Activated T-helper 2 cell treated with anti-CD3 and anti-CD28 coated beads, Interferon-gamma antibody, Interleukin-2, Interleukin-4, amounts not matched to agents 10 μg/mL and 5 μg/mL and 100 μg/mL, durations not matched to agents 14 hours and 24 hours and 36 hours (primary cell): ENCODE measurements around the gene HSD17B13. TPM values are rescaled to one million over a fixed set of nuclear protein-coding genes. Genes with fewer than 3 reads are reported as not detected.

Experiments
- DNase-seq: peaks from one replicate; pipeline ENCODE4 v3.0.0; 2021; ENCODE audit warnings: low spot score
- H3K27ac Mint-ChIP-seq: one replicate; pipeline ENCODE4 v1.8.0; 2021; ENCODE audit warnings: mixed read lengths
- H3K27me3 Mint-ChIP-seq: one replicate; pipeline ENCODE4 v1.8.0; 2021; ENCODE audit warnings: low read depth, mixed read lengths
- H3K36me3 Mint-ChIP-seq: one replicate; pipeline ENCODE4 v1.8.0; 2021; ENCODE audit warnings: low read depth, mixed read lengths
- H3K4me1 Mint-ChIP-seq: one replicate; pipeline ENCODE4 v1.8.0; 2021; ENCODE audit warnings: low read depth, mixed read lengths
- H3K4me3 Mint-ChIP-seq: one replicate; pipeline ENCODE4 v1.8.0; 2021; ENCODE audit warnings: low read depth, mild to moderate bottlenecking, moderate library complexity, mixed read lengths
- H3K9me3 Mint-ChIP-seq: one replicate; pipeline ENCODE4 v1.8.0; 2021; ENCODE audit warnings: mixed read lengths
- intact Hi-C: fragments of 100-400 bp; cut with micrococcal nuclease; formaldehyde crosslinking; loops from one replicate; pipeline ENCODE4 v1.15.1; 2023
- total RNA-seq: library from RNA; stranded (reverse); gene quantifications from 2 replicates; pipeline ENCODE4 v1.2.3, GENCODE V29; 2022

Gene HSD17B13
- total RNA-seq, 1 donor from 2014 or later: 0.32 TPM

DNA sequence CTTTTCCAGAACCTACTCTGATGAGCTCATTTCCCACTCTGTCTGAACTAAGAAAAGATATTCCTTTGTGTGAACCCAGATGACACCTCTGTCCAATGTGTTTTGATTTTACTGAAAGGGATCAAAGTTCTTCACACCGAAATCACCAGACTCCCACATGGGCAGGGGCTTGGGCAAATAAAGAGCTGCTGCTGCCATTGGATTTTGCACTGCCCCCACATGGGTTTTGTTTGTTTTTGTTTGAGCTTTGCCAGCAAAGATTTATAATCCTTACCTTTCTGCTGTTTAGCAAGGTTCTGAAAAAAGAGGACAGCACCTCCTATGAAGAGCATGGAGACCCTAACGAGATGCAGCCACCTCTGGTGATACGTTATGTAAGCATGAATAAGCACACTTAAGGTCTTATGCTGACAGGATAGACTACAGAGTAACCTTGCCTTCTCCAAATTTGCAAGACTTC is 44.3 kb downstream of the HSD17B13 start:
- intact Hi-C loops: no loop called here
- Mint-ChIP-seq H3K9me3 (peaks cover 2% of the 10 kb centered on the region), H3K27me3 (no peaks in the 10 kb centered on the region), H3K4me1 (no peaks in the 10 kb centered on the region), H3K36me3 (no peaks in the 10 kb centered on the region), H3K4me3 (no peak overlapping the region), H3K27ac (no peak overlapping the region)
- no peak for DNase-seq

DNA sequence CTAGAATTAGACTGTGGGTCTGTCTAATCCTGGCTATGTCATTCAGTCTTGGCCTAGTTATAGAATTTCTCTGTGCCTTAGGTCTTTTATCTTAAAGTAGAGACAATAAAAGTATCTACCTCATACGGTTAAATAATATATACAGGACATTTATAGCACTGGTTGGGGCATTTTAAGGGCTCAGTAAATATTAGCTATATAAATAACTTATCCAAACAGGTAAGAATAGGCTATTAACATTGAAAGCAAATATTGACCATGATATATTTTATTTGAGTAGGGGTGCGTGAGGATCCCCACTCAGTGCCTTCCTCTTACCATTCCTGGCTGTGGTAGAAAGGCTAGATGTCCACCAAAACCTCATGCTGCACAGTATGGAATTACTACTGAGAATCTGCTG is 47.4 kb downstream of the HSD17B13 start:
- intact Hi-C loops: no loop called here
- Mint-ChIP-seq H3K36me3 (no peaks in the 10 kb centered on the region), H3K27ac (no peak overlapping the region), H3K4me3 (no peak overlapping the region), H3K27me3 (peaks cover 5% of the 10 kb centered on the region), H3K4me1 (no peaks in the 10 kb centered on the region), H3K9me3 (no peaks in the 10 kb centered on the region)
- no peak for DNase-seq

GRCh38 chr4:87274803-87275202 is 47.9 kb downstream of the HSD17B13 start:
- intact Hi-C loops: loop anchor here (5.0 kb wide), 1 partner anchor 192 kb away; no protein-coding TSS in a partner anchor

GRCh38 chr4:87274327-87274726 is 48.4 kb downstream of the HSD17B13 start:
- intact Hi-C loops: loop anchor here (5.0 kb wide), 1 partner anchor 193 kb away; no protein-coding TSS in a partner anchor
- Mint-ChIP-seq H3K9me3 (no peaks in the 10 kb centered on the region), H3K4me1 (no peaks in the 10 kb centered on the region), H3K36me3 (no peaks in the 10 kb centered on the region), H3K27me3 (peaks cover 5% of the 10 kb centered on the region), H3K4me3 (no peak overlapping the region), H3K27ac (no peak overlapping the region)
- DNase-seq: no peak

More at GRCh38 chr4:87274803-87275202, 47.9 kb downstream of the HSD17B13 start:
- DNase-seq: no peak
- H3K4me3 Mint-ChIP-seq: no peak overlapping the region
- H3K27me3 Mint-ChIP-seq: peaks cover 5% of the 10 kb centered on the region
- H3K27ac Mint-ChIP-seq: no peak overlapping the region
- no peaks in the 10 kb centered on the region for H3K36me3 Mint-ChIP-seq
- no peaks in the 10 kb centered on the region for H3K9me3 Mint-ChIP-seq
- no peaks in the 10 kb centered on the region for H3K4me1 Mint-ChIP-seq

- Mint-ChIP-seq H3K27ac (no peak overlapping the region), H3K4me3 (no peak overlapping the region)
Measured at GRCh38 chr4:87270825-87271224, 51.9 kb downstream of the HSD17B13 start.

GRCh38 chr4:87270144-87270543 is 52.5 kb downstream of the HSD17B13 start:
- no peaks in the 10 kb centered on the region for H3K36me3 Mint-ChIP-seq
- no peak overlapping the region for H3K4me3 Mint-ChIP-seq
- no peak overlapping the region for H3K27ac Mint-ChIP-seq
- H3K9me3 Mint-ChIP-seq: no peaks in the 10 kb centered on the region
- H3K27me3 Mint-ChIP-seq: peaks cover 8% of the 10 kb centered on the region
- DNase-seq: no peak
- intact Hi-C loops: loop anchor here (5.0 kb wide), 1 partner anchor 197 kb away; no protein-coding TSS in a partner anchor
- no peaks in the 10 kb centered on the region for H3K4me1 Mint-ChIP-seq

More at GRCh38 chr4:87270825-87271224, 51.9 kb downstream of the HSD17B13 start:
- no peaks in the 10 kb centered on the region for H3K4me1 Mint-ChIP-seq
- intact Hi-C loops: loop anchor here (5.0 kb wide), 1 partner anchor 196 kb away; no protein-coding TSS in a partner anchor
- no peaks in the 10 kb centered on the region for H3K36me3 Mint-ChIP-seq
- DNase-seq: no peak
- peaks cover 8% of the 10 kb centered on the region for H3K27me3 Mint-ChIP-seq
- no peaks in the 10 kb centered on the region for H3K9me3 Mint-ChIP-seq

DNA sequence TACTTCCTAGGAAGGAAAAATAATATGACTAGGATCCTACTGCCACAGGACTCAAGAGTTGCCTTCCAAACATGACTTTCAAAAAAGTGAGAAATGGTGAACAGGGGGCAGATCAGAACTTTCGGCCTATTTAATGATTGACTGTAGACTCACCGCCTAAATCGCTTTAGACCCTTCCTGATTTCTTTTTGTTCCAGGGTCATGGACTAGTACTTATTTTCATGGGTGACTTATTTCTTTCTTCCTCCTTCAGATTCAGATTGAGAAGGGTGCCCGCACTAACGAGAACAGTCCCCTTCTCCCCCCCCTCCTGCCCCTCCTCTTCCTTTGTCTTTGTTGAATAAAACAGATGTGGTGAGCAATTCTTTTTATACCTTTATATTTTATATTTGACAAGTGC is 54.3 kb downstream of the HSD17B13 start:
- intact Hi-C loops: no loop called here
- peaks cover 12% of the 10 kb centered on the region for H3K27me3 Mint-ChIP-seq
- H3K9me3 Mint-ChIP-seq: no peaks in the 10 kb centered on the region
- no peak for DNase-seq
- peaks cover 4% of the 10 kb centered on the region for H3K4me1 Mint-ChIP-seq
- no peaks in the 10 kb centered on the region for H3K36me3 Mint-ChIP-seq
- H3K4me3 Mint-ChIP-seq: no peak overlapping the region
- H3K27ac Mint-ChIP-seq: no peak overlapping the region

GRCh38 chr4:87266986-87267385 is 55.7 kb downstream of the HSD17B13 start:
- Mint-ChIP-seq H3K36me3 (no peaks in the 10 kb centered on the region), H3K9me3 (no peaks in the 10 kb centered on the region), H3K27ac (no peak overlapping the region), H3K4me3 (no peak overlapping the region), H3K27me3 (peaks cover 12% of the 10 kb centered on the region), H3K4me1 (peaks cover 4% of the 10 kb centered on the region)
- no peak for DNase-seq
- intact Hi-C loops: no loop called here

DNA sequence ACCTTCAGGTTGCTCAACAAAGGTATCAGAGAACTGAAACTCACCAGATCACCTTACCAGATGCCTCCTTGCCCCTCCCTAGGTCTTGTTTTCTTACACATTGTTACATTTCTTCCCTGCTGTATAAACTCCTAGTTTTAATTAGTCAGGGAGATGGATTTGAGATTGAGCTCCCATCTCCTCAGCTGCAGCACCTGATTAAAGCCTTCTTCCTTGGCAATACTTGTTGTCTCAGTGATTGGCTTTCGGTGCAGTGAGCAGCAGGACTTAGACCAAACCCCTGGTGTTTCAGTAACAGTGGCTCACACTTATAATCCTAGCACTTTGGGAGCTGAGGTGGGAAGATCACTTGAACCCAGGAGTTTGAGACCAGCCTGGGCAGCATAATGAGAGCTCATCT is 59.8 kb downstream of the HSD17B13 start:
- DNase-seq: no peak
- H3K27me3 Mint-ChIP-seq: peaks cover 6% of the 10 kb centered on the region
- no peak overlapping the region for H3K27ac Mint-ChIP-seq
- H3K4me1 Mint-ChIP-seq: peaks cover 4% of the 10 kb centered on the region
- no peaks in the 10 kb centered on the region for H3K36me3 Mint-ChIP-seq
- H3K4me3 Mint-ChIP-seq: no peak overlapping the region
- intact Hi-C loops: no loop called here
- no peaks in the 10 kb centered on the region for H3K9me3 Mint-ChIP-seq

GRCh38 chr4:87260477-87260876 is 62.2 kb downstream of the HSD17B13 start:
- intact Hi-C loops: no loop called here
- Mint-ChIP-seq H3K27me3 (peaks cover 4% of the 10 kb centered on the region), H3K27ac (no peak overlapping the region)

GRCh38 chr4:87258677-87259076 is 64.0 kb downstream of the HSD17B13 start:
- no peak overlapping the region for H3K27ac Mint-ChIP-seq

More at GRCh38 chr4:87260477-87260876, 62.2 kb downstream of the HSD17B13 start:
- DNase-seq: no peak
- Mint-ChIP-seq H3K4me1 (peaks cover 4% of the 10 kb centered on the region), H3K4me3 (no peak overlapping the region), H3K9me3 (peaks cover 5% of the 10 kb centered on the region), H3K36me3 (no peaks in the 10 kb centered on the region)

GRCh38 chr4:87257523-87257922 is 65.2 kb downstream of the HSD17B13 start:
- H3K27ac Mint-ChIP-seq: no peak overlapping the region
- H3K27me3 Mint-ChIP-seq: no peaks in the 10 kb centered on the region
- H3K4me1 Mint-ChIP-seq: no peaks in the 10 kb centered on the region
- no peak overlapping the region for H3K4me3 Mint-ChIP-seq
- no peaks in the 10 kb centered on the region for H3K36me3 Mint-ChIP-seq
- intact Hi-C loops: no loop called here
- peaks cover 8% of the 10 kb centered on the region for H3K9me3 Mint-ChIP-seq
- no peak for DNase-seq

More at GRCh38 chr4:87258677-87259076, 64.0 kb downstream of the HSD17B13 start:
- Mint-ChIP-seq H3K9me3 (peaks cover 8% of the 10 kb centered on the region), H3K4me3 (no peak overlapping the region), H3K4me1 (no peaks in the 10 kb centered on the region), H3K36me3 (no peaks in the 10 kb centered on the region), H3K27me3 (no peaks in the 10 kb centered on the region)
- intact Hi-C loops: no loop called here
- DNase-seq: no peak

GRCh38 chr4:87255755-87256154 is 66.9 kb downstream of the HSD17B13 start:
- no peaks in the 10 kb centered on the region for H3K4me1 Mint-ChIP-seq
- H3K27me3 Mint-ChIP-seq: no peaks in the 10 kb centered on the region
- H3K27ac Mint-ChIP-seq: no peak overlapping the region
- H3K36me3 Mint-ChIP-seq: no peaks in the 10 kb centered on the region
- H3K4me3 Mint-ChIP-seq: no peak overlapping the region
- intact Hi-C loops: loop anchor here (2.0 kb wide), 1 partner anchor 61 kb away; no protein-coding TSS in a partner anchor
- peaks cover 8% of the 10 kb centered on the region for H3K9me3 Mint-ChIP-seq
- DNase-seq: no peak
